ENCODE results near the gene AP2A2.
A peak's percentile ranks its signal among the peaks of the same experiment; 100 is the strongest.

AP2A2 gene

DNA sequence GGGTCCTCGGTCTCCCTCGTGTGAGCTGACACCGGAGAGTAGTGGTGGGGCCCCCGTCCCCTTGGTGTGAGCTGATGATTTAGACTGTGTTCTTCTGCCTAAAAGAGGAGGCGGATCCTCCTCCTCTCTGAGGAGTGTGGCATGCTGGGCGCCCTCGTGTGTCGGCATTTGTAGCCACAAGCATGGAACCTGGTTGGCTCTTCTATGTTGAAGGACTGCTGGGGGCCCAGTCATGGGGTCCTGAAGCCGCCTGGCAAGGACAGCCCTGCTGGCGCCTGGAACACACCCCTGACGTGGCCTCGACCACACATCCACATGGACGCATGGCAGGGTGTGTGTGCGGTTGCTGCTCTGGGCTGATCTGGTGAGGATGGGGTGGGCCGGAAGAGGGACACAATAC lies 50.2 kb downstream of the AP2A2 start:
- 0 out of 2 replicates have a peak, but pooled peaks have one; percentile 10 for TF ChIP-seq CTCF (IDR thresholded peaks at IDR 0.05; ENCODE audit: low read depth, low read length)
- no peak overlapping the region for H3K4me3 ChIP-seq (ENCODE audit: low read depth, low read length)

- no peak overlapping the region for H3K4me3 ChIP-seq (ENCODE audit: low read depth, low read length)
- TF ChIP-seq CTCF (IDR thresholded peaks at IDR 0.05; ENCODE audit: low read depth, low read length), result no peak
Observed at GRCh38 chr11:976431-977160, 50.9 kb downstream of the AP2A2 start.

DNA sequence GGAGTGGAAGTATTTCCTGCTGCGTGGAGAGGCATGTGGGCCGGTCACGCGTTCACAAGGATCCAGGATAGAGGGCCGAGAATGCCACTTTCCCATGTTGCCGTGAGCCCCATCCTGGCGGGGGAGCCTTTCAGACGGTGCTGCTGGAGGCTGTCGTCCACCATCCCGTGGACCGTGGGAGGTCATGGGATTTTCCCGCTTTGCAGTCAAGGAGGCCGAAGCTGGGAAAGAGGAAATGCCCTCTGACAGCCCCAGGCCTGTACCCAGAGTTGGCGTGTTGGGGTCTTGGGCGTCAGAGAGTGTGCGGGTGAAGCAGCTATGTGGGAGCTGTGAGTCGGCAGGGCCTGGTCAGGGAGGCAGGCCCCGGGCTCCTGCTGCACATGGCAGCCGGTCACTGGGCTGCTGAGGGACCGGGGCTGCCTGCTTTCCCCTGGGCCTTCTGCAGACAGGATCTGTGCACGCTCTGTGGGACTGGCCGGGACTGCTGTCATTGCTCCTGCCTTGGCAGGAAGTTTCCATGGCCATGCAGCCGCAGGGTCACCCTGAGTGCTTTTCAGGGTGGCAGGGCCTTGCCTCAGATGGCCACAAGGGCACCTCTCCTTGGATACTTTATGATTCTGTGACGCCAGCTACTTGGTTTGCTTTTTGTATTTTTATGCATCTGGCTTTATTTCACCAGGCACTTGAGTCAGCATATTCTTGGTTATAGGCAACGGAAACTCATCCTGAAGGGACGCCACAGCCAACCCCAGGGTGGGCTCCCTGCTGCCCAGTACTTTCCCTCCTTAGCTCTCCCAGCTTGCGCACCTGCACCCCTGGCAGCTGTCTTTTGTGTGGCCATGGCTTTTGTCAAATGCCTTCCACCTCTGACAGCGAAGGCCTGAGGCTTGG lies 52.4 kb downstream of the AP2A2 start:
- H3K4me3 ChIP-seq (ENCODE audit: low read depth, low read length), result no peak overlapping the region
- TF ChIP-seq CTCF (IDR thresholded peaks at IDR 0.05; ENCODE audit: low read depth, low read length), result no peak

GRCh38 chr11:978781-979180 lies 53.1 kb downstream of the AP2A2 start:
- TF ChIP-seq CTCF (IDR thresholded peaks at IDR 0.05; ENCODE audit: low read depth, low read length), result no peak

GRCh38 chr11:980438-981357 lies 55.0 kb downstream of the AP2A2 start:
- H3K4me3 ChIP-seq (ENCODE audit: low read depth, low read length), result no peak overlapping the region
- TF ChIP-seq CTCF (IDR thresholded peaks at IDR 0.05; ENCODE audit: low read depth, low read length), result no peak

More at GRCh38 chr11:978781-979180, 53.1 kb downstream of the AP2A2 start:
- no peak overlapping the region for H3K4me3 ChIP-seq (ENCODE audit: low read depth, low read length)

DNA sequence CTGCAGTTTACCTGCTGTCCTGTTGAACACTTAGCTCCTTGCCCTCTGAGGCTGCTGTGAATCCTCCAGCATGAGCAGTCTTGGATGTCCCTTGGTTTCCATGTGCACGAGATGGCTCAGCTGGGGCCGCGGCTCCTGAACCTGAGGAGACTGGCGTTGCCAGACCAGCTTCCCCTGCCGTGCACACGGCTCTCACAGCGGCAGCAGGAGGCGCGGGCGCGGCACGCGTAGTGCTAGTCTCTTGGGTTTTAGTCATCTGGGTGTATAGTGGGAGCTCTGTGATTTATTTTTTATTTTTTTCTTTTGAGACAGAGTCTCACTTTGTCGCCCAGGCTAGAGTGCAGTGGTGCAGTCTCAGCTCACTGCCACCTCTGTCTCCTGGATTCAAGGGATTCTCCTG lies 56.1 kb downstream of the AP2A2 start:
- H3K4me3 ChIP-seq (ENCODE audit: low read depth, low read length), result no peak overlapping the region
- no peak for TF ChIP-seq CTCF (IDR thresholded peaks at IDR 0.05; ENCODE audit: low read depth, low read length)
